ENCODE data around the gene TINAGL1.
"Not testable (repeated sequence)": the region's sequence is repeated elsewhere in the genome, so short reads cannot be mapped to it uniquely, and the experiment has no call there.

Gene TINAGL1

DNA sequence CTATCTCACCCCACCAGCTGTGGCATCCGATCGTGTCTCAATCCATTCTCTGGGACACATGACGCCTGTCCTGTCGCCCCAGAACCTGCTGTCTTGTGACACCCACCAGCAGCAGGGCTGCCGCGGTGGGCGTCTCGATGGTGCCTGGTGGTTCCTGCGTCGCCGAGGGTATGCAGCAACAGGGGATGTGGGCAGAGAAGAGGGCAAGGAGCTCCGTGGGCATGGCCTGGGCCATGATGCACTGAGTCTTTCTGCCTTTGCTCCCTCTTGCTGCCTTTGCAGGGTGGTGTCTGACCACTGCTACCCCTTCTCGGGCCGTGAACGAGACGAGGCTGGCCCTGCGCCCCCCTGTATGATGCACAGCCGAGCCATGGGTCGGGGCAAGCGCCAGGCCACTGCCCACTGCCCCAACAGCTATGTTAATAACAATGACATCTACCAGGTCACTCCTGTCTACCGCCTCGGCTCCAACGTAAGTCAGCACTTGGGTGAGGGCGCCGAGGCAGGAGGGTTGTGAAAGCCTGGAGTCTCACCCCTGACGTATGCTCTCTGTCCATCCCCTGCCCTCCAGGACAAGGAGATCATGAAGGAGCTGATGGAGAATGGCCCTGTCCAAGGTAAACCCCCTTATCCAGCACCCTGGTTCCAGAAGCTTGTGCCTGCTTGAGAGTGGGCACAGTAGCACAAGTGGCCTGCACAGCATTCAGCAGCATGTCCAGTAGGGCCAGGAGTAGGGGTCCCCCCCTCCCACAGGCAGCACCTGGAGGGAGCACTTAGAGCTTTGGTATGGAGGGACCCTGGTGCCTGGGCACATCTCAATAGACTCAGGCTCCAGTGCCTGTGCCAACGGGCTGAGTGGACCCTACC is 8.8 kb downstream of the TINAGL1 start:
- no peak for DNase-seq (ENCODE audit: low spot score)
- no peaks in the 10 kb centered on the region for H3K9me3 Mint-ChIP-seq
- H3K27me3 Mint-ChIP-seq (ENCODE audit: low read depth): peaks cover 8% of the 10 kb centered on the region
- peaks cover 1% of the 10 kb centered on the region for H3K4me1 Mint-ChIP-seq (ENCODE audit: low read depth)
- no peak overlapping the region for H3K4me3 Mint-ChIP-seq
- H3K36me3 Mint-ChIP-seq (ENCODE audit: low read depth): no peaks in the 10 kb centered on the region
- no peak overlapping the region for H3K27ac Mint-ChIP-seq

DNA sequence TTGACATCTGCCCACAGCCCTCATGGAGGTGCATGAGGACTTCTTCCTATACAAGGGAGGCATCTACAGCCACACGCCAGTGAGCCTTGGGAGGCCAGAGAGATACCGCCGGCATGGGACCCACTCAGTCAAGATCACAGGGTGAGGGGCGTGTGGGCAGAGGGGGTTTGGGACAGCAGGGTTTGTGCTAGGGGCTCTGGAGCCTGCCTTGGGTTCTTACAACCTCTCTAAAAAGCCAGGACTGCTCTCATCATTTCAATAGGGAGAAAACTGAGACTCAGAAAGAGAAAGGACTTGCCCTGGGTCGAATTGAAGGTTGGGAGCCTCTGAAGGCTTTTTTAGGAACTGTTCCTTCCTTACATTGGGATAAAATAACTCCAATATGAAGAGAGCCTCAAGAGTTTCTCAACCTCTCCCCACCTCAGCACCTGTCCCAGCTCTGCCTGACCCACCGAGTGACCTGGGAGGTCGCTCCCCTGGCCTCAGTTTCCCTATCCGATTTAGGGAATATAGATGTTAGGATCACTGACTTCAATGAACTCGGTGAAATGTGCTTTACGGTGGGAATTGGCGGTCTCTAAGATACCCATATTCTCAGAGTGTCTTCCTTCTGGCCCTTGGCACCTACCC is 9.5 kb downstream of the TINAGL1 start:
- H3K4me3 Mint-ChIP-seq: no peak overlapping the region
- H3K27me3 Mint-ChIP-seq (ENCODE audit: low read depth): peaks cover 11% of the 10 kb centered on the region
- H3K36me3 Mint-ChIP-seq (ENCODE audit: low read depth): no peaks in the 10 kb centered on the region
- peaks cover 1% of the 10 kb centered on the region for H3K4me1 Mint-ChIP-seq (ENCODE audit: low read depth)
- DNase-seq (ENCODE audit: low spot score): no peak
- H3K27ac Mint-ChIP-seq: no peak overlapping the region
- no peaks in the 10 kb centered on the region for H3K9me3 Mint-ChIP-seq

DNA sequence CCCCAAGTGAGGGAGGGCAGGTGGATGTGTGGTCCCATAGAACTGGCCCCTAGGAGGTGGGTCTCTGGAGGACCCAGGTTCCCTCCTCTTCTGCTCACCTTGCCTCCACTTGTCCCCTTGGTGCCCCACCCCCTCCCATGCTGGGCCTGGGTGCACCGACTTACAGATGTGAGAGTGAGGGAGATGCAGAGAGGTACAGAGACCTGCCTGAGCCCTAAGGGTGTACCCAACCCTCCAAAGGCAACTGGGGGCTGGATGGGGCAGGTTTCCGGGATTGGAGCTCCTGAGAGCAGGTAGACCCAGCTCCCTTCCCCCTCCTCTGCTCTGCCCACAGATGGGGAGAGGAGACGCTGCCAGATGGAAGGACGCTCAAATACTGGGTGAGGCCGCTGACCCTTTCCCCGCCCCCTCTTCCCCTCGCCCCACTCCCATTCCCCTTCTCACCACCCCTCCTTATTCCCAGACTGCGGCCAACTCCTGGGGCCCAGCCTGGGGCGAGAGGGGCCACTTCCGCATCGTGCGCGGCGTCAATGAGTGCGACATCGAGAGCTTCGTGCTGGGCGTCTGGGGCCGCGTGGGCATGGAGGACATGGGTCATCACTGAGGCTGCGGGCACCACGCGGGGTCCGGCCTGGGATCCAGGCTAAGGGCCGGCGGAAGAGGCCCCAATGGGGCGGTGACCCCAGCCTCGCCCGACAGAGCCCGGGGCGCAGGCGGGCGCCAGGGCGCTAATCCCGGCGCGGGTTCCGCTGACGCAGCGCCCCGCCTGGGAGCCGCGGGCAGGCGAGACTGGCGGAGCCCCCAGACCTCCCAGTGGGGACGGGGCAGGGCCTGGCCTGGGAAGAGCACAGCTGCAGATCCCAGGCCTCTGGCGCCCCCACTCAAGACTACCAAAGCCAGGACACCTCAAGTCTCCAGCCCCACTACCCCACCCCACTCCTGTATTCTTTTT is 10.3 kb downstream of the TINAGL1 start:
- DNase-seq (ENCODE audit: low spot score): no peak
- H3K36me3 Mint-ChIP-seq (ENCODE audit: low read depth): no peaks in the 10 kb centered on the region
- H3K27ac Mint-ChIP-seq: no peak overlapping the region
- peaks cover 11% of the 10 kb centered on the region for H3K27me3 Mint-ChIP-seq (ENCODE audit: low read depth)
- H3K4me1 Mint-ChIP-seq (ENCODE audit: low read depth): peaks cover 1% of the 10 kb centered on the region
- H3K9me3 Mint-ChIP-seq: no peaks in the 10 kb centered on the region
- H3K4me3 Mint-ChIP-seq: no peak overlapping the region

DNA sequence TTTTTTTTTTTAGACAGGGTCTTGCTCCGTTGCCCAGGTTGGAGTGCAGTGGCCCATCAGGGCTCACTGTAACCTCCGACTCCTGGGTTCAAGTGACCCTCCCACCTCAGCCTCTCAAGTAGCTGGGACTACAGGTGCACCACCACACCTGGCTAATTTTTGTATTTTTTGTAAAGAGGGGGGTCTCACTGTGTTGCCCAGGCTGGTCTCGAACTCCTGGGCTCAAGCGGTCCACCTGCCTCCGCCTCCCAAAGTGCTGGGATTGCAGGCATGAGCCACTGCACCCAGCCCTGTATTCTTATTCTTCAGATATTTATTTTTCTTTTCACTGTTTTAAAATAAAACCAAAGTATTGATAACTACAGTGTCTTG is 11.0 kb downstream of the TINAGL1 start:
- H3K27me3 Mint-ChIP-seq (ENCODE audit: low read depth): peaks cover 11% of the 10 kb centered on the region
- not testable (repeated sequence) for H3K27ac Mint-ChIP-seq; DNase-seq (ENCODE audit: low spot score); H3K9me3 Mint-ChIP-seq; H3K4me1 Mint-ChIP-seq (ENCODE audit: low read depth); H3K36me3 Mint-ChIP-seq (ENCODE audit: low read depth); H3K4me3 Mint-ChIP-seq

DNA sequence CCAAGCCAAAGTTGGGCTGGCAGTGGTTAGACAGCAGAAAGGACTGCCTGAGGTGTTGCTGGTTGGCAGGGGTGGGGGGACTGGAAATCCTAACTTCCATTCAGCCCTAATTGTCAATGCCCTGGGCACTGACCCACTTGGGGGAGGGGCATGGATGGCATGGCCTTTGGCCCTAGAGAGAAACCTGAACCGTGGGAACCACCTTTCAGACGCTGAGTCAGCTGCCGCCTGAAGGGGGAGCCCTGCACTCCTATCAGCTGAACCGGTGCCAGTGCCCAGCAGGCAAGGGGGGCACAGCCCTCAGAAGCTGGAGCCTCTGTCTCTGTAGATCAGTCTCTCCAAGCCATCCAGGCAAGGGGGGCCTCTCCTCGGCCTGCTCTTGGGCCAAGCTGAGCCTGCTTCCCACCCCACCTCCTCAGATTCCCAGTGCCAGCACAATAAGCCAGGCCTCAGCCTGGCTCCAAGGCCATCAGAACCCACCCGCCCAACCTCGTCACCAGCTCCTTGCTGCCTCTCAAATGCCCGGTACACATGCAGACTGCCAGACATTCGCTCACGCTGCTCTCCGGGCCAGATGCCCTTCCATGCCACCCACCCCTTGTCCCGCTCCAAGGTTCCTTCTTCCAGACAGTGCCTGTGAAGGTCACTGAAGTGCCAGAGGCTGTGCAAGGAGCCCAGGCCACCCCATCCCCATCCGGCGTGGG is 11.6 kb downstream of the TINAGL1 start:
- Mint-ChIP-seq H3K9me3 (no peaks in the 10 kb centered on the region), H3K4me1 (ENCODE audit: low read depth) (peaks cover 1% of the 10 kb centered on the region), H3K27me3 (ENCODE audit: low read depth) (peaks cover 11% of the 10 kb centered on the region), H3K36me3 (ENCODE audit: low read depth) (no peaks in the 10 kb centered on the region), H3K27ac (no peak overlapping the region), H3K4me3 (no peak overlapping the region)
- peak; percentile 50 for DNase-seq (ENCODE audit: low spot score)

DNA sequence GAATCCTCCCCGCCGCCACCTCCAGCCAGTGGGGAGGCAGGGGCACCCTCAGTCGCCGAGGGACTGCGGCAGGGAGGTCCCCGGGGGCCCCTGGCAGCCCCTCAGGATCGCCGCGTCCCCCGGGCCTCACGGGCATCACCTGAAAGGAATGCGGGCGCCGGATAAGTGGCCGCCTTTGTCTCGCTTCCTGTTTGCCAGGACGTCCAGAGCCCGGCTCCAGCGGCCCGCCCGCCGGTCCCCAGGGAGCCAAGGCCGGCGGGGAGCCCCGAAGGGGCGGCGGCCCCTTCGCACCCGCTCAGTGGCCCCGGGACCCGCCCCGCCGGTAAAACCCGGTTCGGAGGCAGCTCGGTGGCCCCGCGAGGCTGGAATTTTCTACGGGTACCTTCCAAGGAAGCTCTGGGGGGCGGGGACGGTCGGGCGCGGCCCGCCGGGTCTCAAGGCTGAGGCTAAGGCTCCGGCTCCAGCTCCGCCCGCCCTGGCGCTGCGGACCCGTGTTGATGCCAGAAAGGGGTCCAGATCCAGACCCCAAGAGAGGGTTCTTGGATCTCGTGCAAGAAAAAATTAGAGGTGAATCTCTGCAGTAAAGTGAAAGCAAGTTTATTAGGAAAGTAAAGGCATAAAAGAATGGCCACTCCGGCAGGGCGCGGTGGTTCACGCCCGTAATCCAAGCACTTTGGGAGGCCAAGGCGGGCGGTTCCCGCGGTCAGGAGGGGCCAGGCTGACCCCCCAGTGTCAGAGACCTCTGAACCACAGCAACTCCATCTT is 12.6 kb downstream of the TINAGL1 start:
- Mint-ChIP-seq H3K4me1 (ENCODE audit: low read depth) (peaks cover 1% of the 10 kb centered on the region), H3K27ac (no peak overlapping the region), H3K4me3 (no peak overlapping the region)

DNA sequence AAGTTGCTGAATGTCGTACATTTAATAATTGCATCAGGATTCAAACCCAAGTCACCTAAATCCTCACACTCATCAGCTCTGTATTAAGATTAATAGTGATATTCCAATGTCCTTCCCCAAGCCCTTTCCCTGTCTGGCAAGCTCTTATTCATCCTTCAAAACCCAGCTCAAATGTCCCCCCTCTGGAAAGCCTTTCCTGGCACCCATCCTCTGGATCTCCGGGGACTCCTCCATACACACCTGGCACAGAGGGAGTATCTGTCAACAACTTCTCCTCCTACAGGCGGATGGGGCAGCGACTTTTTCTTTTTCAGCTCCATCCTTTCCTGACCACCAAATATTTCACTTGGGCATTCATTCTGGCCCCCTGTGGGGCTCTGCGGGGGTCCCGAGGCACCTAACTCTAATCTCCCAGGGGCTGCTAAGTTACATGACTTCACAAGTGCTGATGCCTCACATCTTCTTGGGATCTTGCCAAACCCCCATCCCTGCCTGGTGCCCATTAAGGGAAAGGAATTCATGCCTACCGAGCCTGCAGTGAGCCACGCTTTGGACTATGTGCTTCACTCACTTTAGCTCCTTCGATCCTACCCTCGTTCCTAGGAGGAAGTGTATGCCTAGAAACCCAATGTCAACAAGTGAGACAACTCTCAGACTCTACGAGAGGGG is 15.2 kb downstream of the TINAGL1 start:
- no peaks in the 10 kb centered on the region for H3K36me3 Mint-ChIP-seq (ENCODE audit: low read depth)
- no peak for DNase-seq (ENCODE audit: low spot score)
- H3K4me3 Mint-ChIP-seq: no peak overlapping the region
- peaks cover 1% of the 10 kb centered on the region for H3K4me1 Mint-ChIP-seq (ENCODE audit: low read depth)
- no peaks in the 10 kb centered on the region for H3K9me3 Mint-ChIP-seq
- H3K27me3 Mint-ChIP-seq (ENCODE audit: low read depth): peaks cover 17% of the 10 kb centered on the region
- no peak overlapping the region for H3K27ac Mint-ChIP-seq

More for the DNA sequence above, 12.6 kb downstream of the TINAGL1 start:
- Mint-ChIP-seq H3K9me3 (no peaks in the 10 kb centered on the region), H3K27me3 (ENCODE audit: low read depth) (peaks cover 13% of the 10 kb centered on the region), H3K36me3 (ENCODE audit: low read depth) (no peaks in the 10 kb centered on the region)
- no peak for DNase-seq (ENCODE audit: low spot score)

DNA sequence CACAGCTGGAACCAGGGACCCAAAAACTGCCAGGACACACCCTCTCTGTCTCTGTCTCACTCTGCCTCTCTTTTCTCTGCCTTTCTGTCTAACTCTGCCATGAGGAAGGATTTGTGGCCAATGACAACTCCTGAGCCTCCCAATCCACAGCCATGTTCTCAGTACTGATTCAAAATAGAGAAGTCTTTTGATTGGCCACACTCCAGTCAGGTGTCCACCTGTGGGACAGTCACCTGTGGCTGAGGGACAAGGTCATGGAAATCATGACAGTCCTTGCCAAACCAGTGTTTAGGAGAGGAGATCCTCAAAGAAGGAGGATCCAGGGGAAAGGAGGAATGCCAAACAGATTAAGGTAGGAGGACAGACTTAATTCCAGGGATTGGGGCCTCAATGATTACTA is 15.8 kb downstream of the TINAGL1 start:
- peaks cover 17% of the 10 kb centered on the region for H3K27me3 Mint-ChIP-seq (ENCODE audit: low read depth)
- H3K36me3 Mint-ChIP-seq (ENCODE audit: low read depth): no peaks in the 10 kb centered on the region
- no peak overlapping the region for H3K4me3 Mint-ChIP-seq
- H3K4me1 Mint-ChIP-seq (ENCODE audit: low read depth): peaks cover 1% of the 10 kb centered on the region
- no peak for DNase-seq (ENCODE audit: low spot score)
- H3K27ac Mint-ChIP-seq: no peak overlapping the region
- H3K9me3 Mint-ChIP-seq: no peaks in the 10 kb centered on the region

DNA sequence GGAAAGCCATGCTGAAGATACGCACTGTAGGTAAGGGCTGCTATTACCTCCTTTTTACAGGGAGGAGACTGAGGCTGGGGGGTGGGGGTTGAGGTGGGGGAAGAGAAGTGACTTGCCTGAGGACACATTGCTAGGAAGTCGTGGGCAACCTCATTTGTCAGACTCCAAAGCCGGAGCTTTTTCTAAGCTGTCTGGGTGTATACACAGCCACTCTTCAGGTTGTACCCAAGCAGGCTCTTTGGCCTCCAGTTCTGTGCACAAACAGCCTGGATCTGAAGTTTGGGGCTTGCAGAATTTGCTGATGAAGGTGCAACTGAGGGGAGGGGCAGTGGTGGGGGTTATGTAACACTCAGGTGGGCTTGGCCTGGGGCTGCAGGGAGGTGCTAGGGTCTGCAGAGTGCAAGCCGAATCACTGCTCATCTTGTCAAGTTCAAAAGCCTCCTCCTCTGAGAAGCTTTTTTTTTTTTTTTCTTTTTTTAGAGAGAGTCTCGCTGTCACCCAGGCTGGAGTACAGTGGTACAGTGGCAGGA is 16.9 kb downstream of the TINAGL1 start:
- Mint-ChIP-seq H3K4me1 (ENCODE audit: low read depth) (peaks cover 1% of the 10 kb centered on the region), H3K36me3 (ENCODE audit: low read depth) (no peaks in the 10 kb centered on the region), H3K27me3 (ENCODE audit: low read depth) (peaks cover 21% of the 10 kb centered on the region), H3K9me3 (no peaks in the 10 kb centered on the region), H3K27ac (no peak overlapping the region), H3K4me3 (no peak overlapping the region)
- DNase-seq (ENCODE audit: low spot score): no peak

DNA sequence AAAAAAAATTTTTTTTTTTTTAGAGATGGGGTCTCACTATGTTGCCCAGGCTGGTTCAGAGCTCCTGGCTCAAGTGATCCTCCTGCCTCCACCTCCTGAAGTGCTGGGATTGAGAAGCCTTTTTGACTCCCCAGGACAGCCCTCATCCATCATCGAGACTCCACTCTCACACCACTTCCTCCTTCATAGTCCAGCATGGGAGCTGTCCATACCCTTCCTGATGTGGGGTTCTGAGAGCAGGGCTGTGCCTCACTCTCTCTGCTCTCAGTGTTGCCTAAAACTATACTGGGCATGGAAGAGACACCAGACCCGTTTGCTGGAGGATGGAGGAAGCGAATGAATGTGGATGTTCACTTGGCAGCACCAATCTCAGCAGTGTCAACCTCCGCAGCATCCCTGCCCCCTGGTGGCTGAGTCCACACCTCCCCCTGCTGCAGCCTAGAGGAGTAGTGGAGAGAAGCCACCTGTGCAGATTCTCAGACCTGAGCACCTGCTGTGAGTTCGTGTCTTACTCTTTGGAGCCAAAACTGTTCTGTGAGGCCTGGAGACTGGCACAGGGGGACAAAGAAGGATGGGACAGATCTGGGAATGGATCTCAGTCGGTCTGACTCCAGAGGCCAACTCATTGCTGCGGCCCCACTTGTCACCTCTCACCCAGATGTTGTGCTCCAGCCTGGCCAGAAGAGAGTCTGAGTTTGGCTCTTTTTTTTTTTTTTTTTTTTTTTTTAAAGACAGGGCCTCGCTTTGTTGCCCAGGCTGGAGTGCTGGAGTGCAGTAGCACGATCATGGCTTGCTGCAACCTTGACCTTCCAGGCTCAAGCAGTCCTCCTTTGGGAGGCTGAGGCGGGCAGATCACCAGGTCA is 17.7 kb downstream of the TINAGL1 start:
- Mint-ChIP-seq H3K9me3 (no peaks in the 10 kb centered on the region), H3K36me3 (ENCODE audit: low read depth) (no peaks in the 10 kb centered on the region), H3K27ac (no peak overlapping the region), H3K4me3 (no peak overlapping the region), H3K4me1 (ENCODE audit: low read depth) (peaks cover 1% of the 10 kb centered on the region), H3K27me3 (ENCODE audit: low read depth) (peaks cover 21% of the 10 kb centered on the region)
- no peak for DNase-seq (ENCODE audit: low spot score)

DNA sequence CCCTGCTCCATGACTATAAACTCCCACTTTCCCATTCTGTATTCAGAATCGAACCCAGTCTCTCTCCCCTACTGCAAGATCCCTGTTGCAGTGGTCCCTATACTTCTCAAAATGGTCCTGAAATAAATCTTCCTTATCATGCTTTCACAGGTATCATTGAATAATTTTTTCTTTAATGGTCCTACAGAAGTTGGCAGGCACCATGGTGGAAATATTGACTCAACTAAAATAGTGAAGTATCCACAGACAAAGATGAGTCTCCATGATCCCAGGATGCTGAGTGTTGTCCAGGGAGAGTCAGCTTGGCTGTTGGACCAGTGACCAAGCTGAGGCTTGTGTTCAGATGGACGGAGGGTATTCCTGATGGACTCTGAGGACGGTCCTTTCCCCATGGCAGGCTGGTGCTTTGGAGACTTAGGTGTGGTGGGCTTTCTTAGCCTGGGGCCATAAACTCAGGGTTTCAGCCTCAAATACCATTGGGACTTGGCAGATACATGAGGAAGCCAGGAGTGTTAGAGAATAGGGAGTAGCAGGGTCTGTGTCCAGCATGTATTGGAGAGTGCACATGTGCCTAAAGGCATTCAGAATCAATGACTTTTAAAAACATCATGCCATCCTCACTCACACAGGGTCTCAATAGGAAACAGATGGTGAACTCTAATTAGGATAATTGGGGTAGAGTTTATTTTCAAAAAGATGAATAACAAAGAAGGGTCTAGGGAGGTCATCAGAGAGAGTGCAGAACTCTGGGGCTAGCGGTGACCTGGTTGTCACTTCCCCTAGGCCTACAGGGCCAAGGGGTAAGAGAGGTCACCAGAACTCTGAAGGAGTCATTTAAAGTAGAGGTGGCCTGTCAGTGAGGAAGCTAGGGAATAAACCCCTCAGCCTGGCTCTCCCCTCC is 19.8 kb downstream of the TINAGL1 start:
- Mint-ChIP-seq H3K27me3 (ENCODE audit: low read depth) (peaks cover 19% of the 10 kb centered on the region), H3K9me3 (no peaks in the 10 kb centered on the region), H3K27ac (no peak overlapping the region), H3K4me1 (ENCODE audit: low read depth) (no peaks in the 10 kb centered on the region), H3K36me3 (ENCODE audit: low read depth) (no peaks in the 10 kb centered on the region), H3K4me3 (no peak overlapping the region)
- DNase-seq (ENCODE audit: low spot score): no peak
